GM12891 (cell line): Measurements from ENCODE around the gene ARPC2.

Source experiments
- DNase-seq: peaks from one replicate; pipeline ENCODE4 v3.0.0; 2011; ENCODE audit warnings: low spot score; ENCODE audit not compliant: insufficient read length
- FAIRE-seq: peaks from 2 replicates; lab custom pipeline; 2011; peaks lifted over from hg19 to GRCh38; lab: Jason Lieb, UNC
- PAX5 ChIP-seq: IDR thresholded peaks from 2 replicates; pipeline ENCODE4 v1.6.1; 2011; ENCODE audit warnings: low read length, moderate library complexity, mild to moderate bottlenecking; ENCODE audit not compliant: insufficient read depth, severe bottlenecking
- POLR2A ChIP-seq: IDR thresholded peaks from 2 replicates; pipeline ENCODE4 v1.6.1; 2011; ENCODE audit warnings: low read depth, low read length, control low read depth
- POLR2AphosphoS5 ChIP-seq: IDR thresholded peaks from 2 replicates; pipeline ENCODE4 v1.6.1; 2011; ENCODE audit warnings: low read depth, low read length, control low read depth
- POU2F2 ChIP-seq: IDR thresholded peaks from 2 replicates; pipeline ENCODE4 v1.6.1; 2011; ENCODE audit warnings: low read depth, mild to moderate bottlenecking, control low read depth, low read length, moderate library complexity
- SPI1 ChIP-seq: IDR thresholded peaks from 2 replicates; pipeline ENCODE4 v1.6.1; 2011; ENCODE audit warnings: low read depth, low read length, control low read depth
- TAF1 ChIP-seq: IDR thresholded peaks from 2 replicates; pipeline ENCODE4 v1.6.1; 2011; ENCODE audit warnings: low read depth, low read length, control low read depth

The ARPC2 gene

DNA sequence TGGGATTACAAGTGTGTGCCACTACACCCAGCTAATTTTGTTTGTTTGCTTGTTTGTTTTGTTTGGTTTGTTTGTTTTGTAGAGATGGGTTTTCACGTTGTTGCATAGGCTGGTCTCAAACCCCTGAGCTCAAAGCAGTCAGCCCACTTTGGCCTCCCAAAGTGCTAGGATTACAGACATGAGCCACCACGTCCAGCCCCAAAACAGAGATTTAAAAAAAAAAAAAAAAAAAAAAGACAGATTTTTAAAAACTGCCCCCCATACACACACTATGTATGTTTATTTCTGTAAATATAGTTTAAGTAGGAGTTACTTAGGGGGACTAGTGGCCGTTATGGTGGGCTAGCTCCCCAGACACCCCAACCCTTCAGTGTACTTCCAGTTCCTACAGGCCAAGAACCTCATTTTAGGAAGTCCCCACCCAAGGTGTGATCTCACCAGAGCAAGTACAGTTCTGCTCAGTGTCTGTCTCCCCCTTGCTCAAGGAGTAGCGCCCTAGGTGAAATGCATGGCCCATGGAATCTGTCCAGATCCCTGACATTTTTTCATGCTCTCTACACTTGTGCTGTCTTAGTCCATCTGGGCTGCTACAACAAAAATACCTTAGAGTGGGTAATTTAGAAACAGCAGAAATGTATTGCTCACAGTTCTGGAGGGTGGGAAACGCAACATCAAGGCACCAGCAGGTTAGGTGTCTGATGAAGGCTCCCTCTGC, 76.9 kb downstream of the ARPC2 start:
- FAIRE-seq = no peak
- DNase-seq = no peak
- TF ChIP-seq SPI1 (no peak), TAF1 (no peak)

DNA sequence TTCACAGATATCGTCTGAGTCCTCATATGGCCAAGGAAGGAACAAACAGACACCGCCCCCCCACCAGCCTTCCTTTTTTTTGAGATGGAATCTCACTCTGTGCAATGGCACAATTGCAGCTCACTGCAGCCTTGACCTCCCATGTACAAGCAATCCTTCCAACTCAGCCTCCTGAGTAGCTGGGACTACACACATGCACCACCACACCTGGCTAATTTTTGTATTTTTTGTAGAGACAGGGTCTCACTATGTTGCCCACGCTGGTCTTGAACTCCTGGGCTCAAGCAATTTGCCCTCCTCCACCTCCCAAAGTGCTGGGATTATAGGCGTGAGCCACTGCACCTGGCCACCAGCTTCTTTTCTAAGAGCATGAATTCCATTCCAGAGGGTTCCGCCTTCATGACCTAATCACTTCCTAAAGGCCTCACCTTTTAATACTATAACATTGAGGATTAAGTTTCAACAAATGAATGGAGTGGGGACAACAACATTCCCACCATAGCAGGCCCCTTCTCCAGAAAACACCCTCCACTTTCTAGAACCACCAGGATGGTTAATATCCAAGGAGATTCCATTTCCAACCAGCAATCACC, 77.5 kb downstream of the ARPC2 start:
- DNase-seq = no peak
- no peak for FAIRE-seq
- TF ChIP-seq SPI1 (no peak), POLR2AphosphoS5 (no peak), POLR2A (no peak), POU2F2 (no peak), PAX5 (no peak)

DNA sequence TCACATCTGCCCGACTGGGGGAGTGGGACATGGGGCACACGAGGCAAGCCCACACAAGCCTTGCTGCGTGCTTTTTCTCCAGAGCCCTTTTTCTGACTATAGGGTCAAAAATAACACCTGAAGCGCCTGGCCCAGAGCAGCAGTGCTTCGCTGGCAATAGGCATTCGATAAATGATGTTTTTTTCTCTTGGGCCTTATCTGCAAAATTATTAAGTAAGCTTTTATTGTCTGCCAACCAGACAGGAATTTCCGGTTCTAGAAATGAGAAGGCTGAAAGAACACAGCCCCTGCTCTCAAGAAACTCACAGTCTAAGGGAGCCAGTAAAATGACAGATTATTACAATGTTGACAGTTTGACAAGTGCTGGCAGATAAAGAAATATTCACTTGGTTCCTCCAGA, 78.0 kb downstream of the ARPC2 start:
- TF ChIP-seq SPI1 (no peak), TAF1 (no peak)
- FAIRE-seq = no peak
- DNase-seq = no peak

DNA sequence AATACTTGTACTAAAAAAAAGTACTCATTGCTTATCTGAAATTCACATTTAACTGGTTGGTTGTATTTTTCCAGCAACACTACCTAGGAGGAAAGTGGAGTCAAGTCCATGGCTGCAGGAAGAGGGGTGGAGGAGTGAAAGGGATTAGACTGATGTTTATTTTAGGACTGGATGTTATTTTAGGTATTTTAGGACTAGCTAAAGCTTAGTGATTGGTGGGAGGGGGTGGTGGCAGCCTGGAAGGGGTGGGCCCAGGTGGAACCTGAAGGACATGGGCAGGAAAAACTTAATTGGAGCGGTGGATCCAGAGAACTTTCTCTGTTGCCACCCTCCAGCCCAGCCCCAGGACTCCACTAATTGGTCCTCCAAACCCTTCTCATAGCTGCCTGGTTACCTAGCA, 79.2 kb downstream of the ARPC2 start:
- TF ChIP-seq PAX5 (no peak), POLR2A (no peak), POU2F2 (no peak), TAF1 (no peak), SPI1 (no peak), POLR2AphosphoS5 (no peak)
- FAIRE-seq (no peak), DNase-seq (no peak)

DNA sequence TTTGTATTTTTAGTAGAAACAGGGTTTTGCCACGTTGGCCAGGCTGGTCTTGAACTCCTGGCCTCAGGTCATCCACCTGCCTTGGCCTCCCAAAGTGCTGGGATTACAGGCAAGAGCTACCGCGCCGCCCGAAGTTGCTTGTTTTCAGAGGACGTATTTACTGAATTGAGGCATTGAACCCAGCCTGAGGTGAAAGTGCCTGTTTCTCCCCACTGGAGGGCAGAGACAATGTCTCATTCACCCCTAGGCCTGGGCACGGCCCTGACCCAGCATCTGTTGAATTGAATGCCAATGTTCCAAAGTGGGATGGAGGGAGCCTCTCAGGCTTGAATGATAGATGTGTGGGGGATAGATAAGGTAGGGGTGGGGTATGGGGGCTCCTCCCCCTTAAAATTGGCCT, 79.9 kb downstream of the ARPC2 start:
- TF ChIP-seq POLR2A (no peak), TAF1 (no peak), POLR2AphosphoS5 (no peak), POU2F2 (no peak), SPI1 (no peak), PAX5 (no peak)
- no peak for FAIRE-seq
- DNase-seq = no peak

DNA sequence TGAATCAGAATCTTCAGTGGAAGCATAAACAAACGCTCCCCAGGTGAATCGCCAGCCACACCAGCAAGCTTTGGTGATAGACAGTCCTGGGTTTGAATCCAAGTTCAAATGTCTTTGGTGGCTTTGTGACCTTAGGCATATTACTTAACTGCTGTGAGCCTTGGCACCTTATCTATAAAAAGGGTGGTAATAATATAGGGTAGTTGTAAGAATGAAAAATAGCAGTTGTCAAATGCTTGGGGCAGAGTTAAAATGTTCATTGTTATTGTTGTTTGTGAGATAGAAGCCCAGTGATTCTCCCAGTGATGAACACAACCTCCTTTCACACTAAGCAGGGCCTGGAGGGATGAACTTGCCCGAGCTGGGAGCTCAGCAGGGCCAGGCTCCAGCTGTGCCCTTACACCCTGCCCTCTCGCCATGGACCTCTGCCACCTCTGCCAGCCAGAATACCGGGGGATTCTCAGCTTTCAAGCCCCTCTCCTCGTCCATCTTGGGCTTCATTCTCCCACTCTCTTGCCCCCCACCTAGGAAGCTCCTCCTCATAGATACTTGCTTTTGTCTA, 81.4 kb downstream of the ARPC2 start:
- FAIRE-seq (no peak), DNase-seq (no peak)
- TF ChIP-seq POLR2A (no peak), POU2F2 (no peak), TAF1 (no peak), PAX5 (no peak), SPI1 (no peak)

DNA sequence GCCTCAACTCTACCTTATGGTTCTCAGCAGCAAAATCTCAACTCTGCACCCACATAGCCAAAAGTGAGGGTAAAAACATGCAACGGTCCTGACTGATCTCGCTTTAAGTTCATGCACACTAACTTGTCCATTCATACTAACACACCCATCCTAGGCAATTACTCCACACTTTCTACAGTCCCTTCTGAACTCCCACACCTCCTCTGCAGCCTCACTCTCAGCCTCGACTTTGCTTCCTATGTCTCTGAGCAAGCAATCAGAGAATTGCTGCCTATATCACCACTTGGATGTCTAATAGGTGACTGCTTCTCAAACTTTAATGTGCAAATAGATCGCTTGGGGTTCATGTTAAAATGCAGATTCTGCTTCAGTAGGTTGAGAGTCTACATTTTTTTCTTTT, 83.2 kb downstream of the ARPC2 start:
- FAIRE-seq (no peak), DNase-seq (no peak)
- TF ChIP-seq POLR2AphosphoS5 (no peak), POU2F2 (no peak), TAF1 (no peak), POLR2A (no peak), PAX5 (no peak), SPI1 (no peak)

DNA sequence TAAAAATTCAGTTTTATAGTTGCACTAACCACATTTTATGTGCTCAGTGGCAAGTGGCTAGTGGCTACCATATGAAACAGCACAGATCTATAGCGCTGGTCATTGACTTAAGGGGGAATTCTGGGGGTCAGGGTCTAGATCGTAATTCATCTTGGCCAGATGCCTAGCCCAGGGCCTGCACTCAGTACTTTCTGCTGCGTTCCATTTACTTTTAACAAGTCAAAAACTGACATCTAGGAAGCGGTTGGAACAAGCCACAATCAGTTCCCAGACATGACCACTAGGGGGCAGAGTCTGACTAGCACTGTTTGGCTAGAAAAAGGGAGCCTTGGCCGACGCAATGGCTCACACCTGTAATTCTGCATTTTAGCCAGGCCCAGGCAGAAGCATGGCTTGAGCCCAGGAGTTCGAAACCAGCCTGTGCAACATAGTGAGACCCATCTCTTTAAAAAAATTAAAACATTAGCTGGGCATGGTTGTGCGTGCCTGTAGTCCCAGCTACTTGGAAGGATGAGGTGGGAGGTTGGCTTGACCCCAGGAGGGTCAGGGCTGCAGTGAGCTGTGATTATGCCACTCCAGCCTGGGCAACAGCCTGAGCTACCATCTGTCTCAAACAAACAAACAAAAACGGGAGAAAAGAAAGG, 84.3 kb downstream of the ARPC2 start:
- TF ChIP-seq POU2F2 = 0 out of 2 replicates have a peak, but pooled peaks have one; percentile 13
- no peak for TF ChIP-seq POLR2A

More for the DNA sequence above, 84.3 kb downstream of the ARPC2 start:
- DNase-seq (no peak), FAIRE-seq (peak; percentile 96)
